Measurements from ENCODE around the gene ACOX1. TPM values are rescaled to one million over a fixed set of nuclear protein-coding genes. Genes with fewer than 3 reads are reported as not detected.

The ACOX1 gene
- total RNA-seq, 1 donor from 2014 or later = 35.1 TPM

DNA sequence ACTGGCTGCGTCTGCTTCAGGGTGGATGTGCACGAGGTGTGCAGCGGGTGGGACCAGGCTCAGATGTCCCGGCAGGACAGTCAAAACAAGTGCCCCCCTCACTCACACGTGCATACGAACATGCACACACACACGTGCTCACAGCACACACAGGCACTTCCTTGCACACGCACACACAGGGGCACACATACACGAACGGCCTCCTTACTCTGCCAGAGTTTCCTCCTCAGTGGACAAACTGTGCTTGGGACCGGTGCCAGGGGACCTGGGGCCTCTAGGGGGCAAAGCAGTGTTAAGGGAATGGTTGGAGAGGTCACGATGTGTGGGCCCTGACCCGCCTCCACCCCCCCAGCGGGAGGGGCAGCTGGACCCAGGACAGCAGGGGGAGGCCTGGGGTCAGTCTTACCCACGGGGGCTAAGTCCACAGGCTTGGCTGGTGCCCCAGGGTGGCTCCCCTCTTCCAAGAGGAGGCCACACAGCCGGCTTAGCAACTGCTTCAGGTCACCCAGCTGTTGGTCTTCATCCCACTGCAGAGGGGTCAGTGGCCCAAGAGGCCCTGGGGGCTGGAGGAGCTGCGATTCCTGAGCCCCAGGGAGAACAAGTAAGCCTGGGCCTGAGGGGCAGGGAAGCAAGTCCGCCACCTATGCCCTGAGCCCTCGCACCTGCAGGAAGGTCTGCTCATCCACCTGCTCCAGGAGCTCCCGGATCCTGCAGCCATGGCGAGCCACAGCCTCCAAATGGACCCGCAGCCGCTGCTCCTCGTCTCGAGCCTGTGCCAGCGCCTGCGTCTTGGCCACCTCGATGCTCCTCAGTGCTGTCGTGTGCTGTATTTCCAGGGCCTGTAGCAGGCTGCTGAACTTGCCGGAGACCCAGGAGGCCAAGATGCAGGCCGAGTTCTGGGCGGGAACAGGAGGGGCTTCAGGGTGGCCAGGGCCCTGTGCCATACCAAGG lies 87.1 kb downstream of the ACOX1 start:
- H3K4me3 ChIP-seq (ENCODE audit: low read depth, low read length) = no peak overlapping the region
- DNase-seq (ENCODE audit: low read depth) = no peak
- TF ChIP-seq, protein P1, sequence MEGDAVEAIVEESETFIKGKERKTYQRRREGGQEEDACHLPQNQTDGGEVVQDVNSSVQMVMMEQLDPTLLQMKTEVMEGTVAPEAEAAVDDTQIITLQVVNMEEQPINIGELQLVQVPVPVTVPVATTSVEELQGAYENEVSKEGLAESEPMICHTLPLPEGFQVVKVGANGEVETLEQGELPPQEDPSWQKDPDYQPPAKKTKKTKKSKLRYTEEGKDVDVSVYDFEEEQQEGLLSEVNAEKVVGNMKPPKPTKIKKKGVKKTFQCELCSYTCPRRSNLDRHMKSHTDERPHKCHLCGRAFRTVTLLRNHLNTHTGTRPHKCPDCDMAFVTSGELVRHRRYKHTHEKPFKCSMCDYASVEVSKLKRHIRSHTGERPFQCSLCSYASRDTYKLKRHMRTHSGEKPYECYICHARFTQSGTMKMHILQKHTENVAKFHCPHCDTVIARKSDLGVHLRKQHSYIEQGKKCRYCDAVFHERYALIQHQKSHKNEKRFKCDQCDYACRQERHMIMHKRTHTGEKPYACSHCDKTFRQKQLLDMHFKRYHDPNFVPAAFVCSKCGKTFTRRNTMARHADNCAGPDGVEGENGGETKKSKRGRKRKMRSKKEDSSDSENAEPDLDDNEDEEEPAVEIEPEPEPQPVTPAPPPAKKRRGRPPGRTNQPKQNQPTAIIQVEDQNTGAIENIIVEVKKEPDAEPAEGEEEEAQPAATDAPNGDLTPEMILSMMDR (conservative IDR thresholded peaks at IDR 0.05; ENCODE audit: low read depth, low read length) = no peak

Other genes starting within 250 kb of the ACOX1 start
- 44.3 and 48.2 TPM in 2 replicates for gene GALK1, start 214.0 kb downstream of the ACOX1 start, total RNA-seq
- gene UNK, start 194.4 kb downstream of the ACOX1 start, total RNA-seq = 19.4 and 20.3 TPM in 2 replicates
- 9.2 and 17.8 TPM in 2 replicates for gene UNC13D, start 134.8 kb downstream of the ACOX1 start, total RNA-seq
- 65.5 and 69.2 TPM in 2 replicates for gene WBP2, start 123.8 kb downstream of the ACOX1 start, total RNA-seq
- gene TRIM47, start 100.6 kb downstream of the ACOX1 start, total RNA-seq = 51.2 and 68.7 TPM in 2 replicates
- 24.7 and 28.6 TPM in 2 replicates for gene TRIM65, start 82.2 kb downstream of the ACOX1 start, total RNA-seq
- gene MRPL38, start 74.3 kb downstream of the ACOX1 start, total RNA-seq = 38.3 and 47.9 TPM in 2 replicates
- gene FBF1, start 38.1 kb downstream of the ACOX1 start, total RNA-seq = 5.5 and 9.0 TPM in 2 replicates
- gene TEN1, start 74 bp upstream of the ACOX1 start, total RNA-seq = 25.3 and 41.6 TPM in 2 replicates
- gene CDK3, start 21.7 kb upstream of the ACOX1 start, total RNA-seq = 0.17 and 1.7 TPM in 2 replicates
- gene EVPL, start 48.1 kb upstream of the ACOX1 start, total RNA-seq = 22.2 and 24.8 TPM in 2 replicates
- gene SRP68, start 93.4 kb upstream of the ACOX1 start, total RNA-seq = 15.3 and 32.6 TPM in 2 replicates
- 0.07 and 0.17 TPM in 2 replicates for gene GALR2, start 95.6 kb upstream of the ACOX1 start, total RNA-seq
- gene ZACN, start 100.0 kb upstream of the ACOX1 start, total RNA-seq = not detected in 2 replicates
- 39.6 and 66.6 TPM in 2 replicates for gene EXOC7, start 124.6 kb upstream of the ACOX1 start, total RNA-seq
- 2.6 and 3.0 TPM in 2 replicates for gene FOXJ1, start 162.1 kb upstream of the ACOX1 start, total RNA-seq